Astrocyte (in vitro differentiated cells and primary cell): ENCODE results near the gene MKNK2. TPM values are rescaled to one million over a fixed set of nuclear protein-coding genes. Genes with fewer than 3 reads are reported as not detected.

ENCODE experiments used
- DNase-seq: peaks from one replicate; pipeline ENCODE4 v3.0.0-alpha.2; 2010; ENCODE audit warnings: low read depth
- FAIRE-seq: peaks from 2 replicates; lab custom pipeline; 2011; peaks lifted over from hg19 to GRCh38; lab: Jason Lieb, UNC
- H2AFZ ChIP-seq: 2 replicates; pipeline ENCODE4 v1.6.0; 2012; ENCODE audit warnings: low read depth, low read length, inconsistent platforms
- H3K27ac ChIP-seq: 2 replicates; pipeline ENCODE4 v1.5.1; 2011; ENCODE audit warnings: low read depth, low read length, inconsistent platforms
- H3K27me3 ChIP-seq: 2 replicates; pipeline ENCODE4 v1.6.0; 2011; ENCODE audit warnings: low read length, inconsistent platforms; ENCODE audit not compliant: insufficient read depth
- H3K36me3 ChIP-seq: 2 replicates; pipeline ENCODE4 v1.5.1; 2011; ENCODE audit warnings: low read length, inconsistent platforms; ENCODE audit not compliant: insufficient read depth
- H3K4me1 ChIP-seq: 2 replicates; pipeline ENCODE4 v1.5.1; 2011; ENCODE audit warnings: low read length, inconsistent platforms; ENCODE audit not compliant: insufficient read depth
- H3K4me2 ChIP-seq: 2 replicates; pipeline ENCODE4 v1.6.0; 2012; ENCODE audit warnings: low read length, inconsistent platforms
- H3K4me3 ChIP-seq: 2 replicates; pipeline ENCODE4 v1.5.1; 2011; ENCODE audit warnings: low read depth, mild to moderate bottlenecking, low read length, inconsistent platforms; ENCODE audit not compliant: insufficient read depth
- H3K79me2 ChIP-seq: 2 replicates; pipeline ENCODE4 v1.6.0; 2012; ENCODE audit warnings: mild to moderate bottlenecking, low read length, inconsistent platforms; ENCODE audit not compliant: insufficient read depth
- H3K9ac ChIP-seq: 2 replicates; pipeline ENCODE4 v1.6.0; 2012; ENCODE audit warnings: mild to moderate bottlenecking, low read length, inconsistent platforms
- H3K9me3 ChIP-seq: 2 replicates; pipeline ENCODE4 v1.5.1; 2012; ENCODE audit warnings: low read depth, mild to moderate bottlenecking, low read length, inconsistent platforms; ENCODE audit not compliant: insufficient read depth
- H4K20me1 ChIP-seq: 2 replicates; pipeline ENCODE4 v1.6.0; 2012; ENCODE audit warnings: low read length, inconsistent platforms; ENCODE audit not compliant: insufficient read depth
- H3K27ac Mint-ChIP-seq: one replicate; pipeline ENCODE4 v1.8.0; 2021; ENCODE audit warnings: mild to moderate bottlenecking, mixed read lengths; ENCODE audit not compliant: unreplicated experiment
- H3K27me3 Mint-ChIP-seq: one replicate; pipeline ENCODE4 v1.8.0; 2021; ENCODE audit warnings: low read depth, mixed read lengths; ENCODE audit not compliant: unreplicated experiment
- H3K36me3 Mint-ChIP-seq: one replicate; pipeline ENCODE4 v1.8.0; 2021; ENCODE audit warnings: low read depth, mixed read lengths; ENCODE audit not compliant: unreplicated experiment
- H3K4me1 Mint-ChIP-seq: one replicate; pipeline ENCODE4 v1.8.0; 2021; ENCODE audit warnings: low read depth, mixed read lengths; ENCODE audit not compliant: unreplicated experiment
- H3K4me3 Mint-ChIP-seq: one replicate; pipeline ENCODE4 v1.8.0; 2021; ENCODE audit warnings: mild to moderate bottlenecking, moderate library complexity, mixed read lengths; ENCODE audit not compliant: unreplicated experiment
- H3K9me3 Mint-ChIP-seq: one replicate; pipeline ENCODE4 v1.8.0; 2021; ENCODE audit warnings: mild to moderate bottlenecking, mixed read lengths; ENCODE audit not compliant: unreplicated experiment
- CTCF ChIP-seq: IDR thresholded peaks from 2 replicates; pipeline ENCODE4 v1.5.1; 2011; ENCODE audit warnings: low read depth, mild to moderate bottlenecking, inconsistent platforms, low read length, moderate library complexity; ENCODE audit not compliant: insufficient read depth
- EZH2 ChIP-seq: IDR thresholded peaks from 2 replicates; pipeline ENCODE4 v1.6.1; 2012; ENCODE audit warnings: mild to moderate bottlenecking, low read length, inconsistent platforms; ENCODE audit not compliant: insufficient read depth
- total RNA-seq: library from RNA; stranded (reverse); gene quantifications from 2 replicates; pipeline ENCODE4 v1.2.1, GENCODE V29; 2021

MKNK2 gene
- total RNA-seq, 1 donor from 2014 or later = 146 TPM

GRCh38 chr19:2056837-2057192 is 5.8 kb upstream of the MKNK2 start:
- no peak overlapping the region for H3K9ac ChIP-seq
- no peaks in the 10 kb centered on the region for H3K79me2 ChIP-seq
- no peaks in the 10 kb centered on the region for H3K27me3 ChIP-seq
- peaks cover 10% of the 10 kb centered on the region for H3K4me1 Mint-ChIP-seq
- no peak overlapping the region for H3K27ac ChIP-seq
- DNase-seq (no peak), FAIRE-seq (no peak)
- H2AFZ ChIP-seq = no peak overlapping the region
- no peak overlapping the region for H3K4me3 Mint-ChIP-seq
- H3K36me3 ChIP-seq = no peaks in the 10 kb centered on the region
- H3K4me3 ChIP-seq = no peak overlapping the region
- no peak overlapping the region for H3K27ac Mint-ChIP-seq
- peaks cover 30% of the 10 kb centered on the region for H3K4me1 ChIP-seq
- TF ChIP-seq EZH2 (no peak), CTCF (no peak)
- no peaks in the 10 kb centered on the region for H3K27me3 Mint-ChIP-seq
- no peaks in the 10 kb centered on the region for H3K36me3 Mint-ChIP-seq
- no peaks in the 10 kb centered on the region for H3K9me3 ChIP-seq
- H3K4me2 ChIP-seq = no peak overlapping the region
- H3K9me3 Mint-ChIP-seq = no peaks in the 10 kb centered on the region
- no peaks in the 10 kb centered on the region for H4K20me1 ChIP-seq

- H3K4me3 ChIP-seq = no peak overlapping the region
- peak overlapping the region; percentile 43 for H3K9ac ChIP-seq
- H3K27ac ChIP-seq = peak overlapping the region; percentile 41
- Mint-ChIP-seq H3K9me3 (no peaks in the 10 kb centered on the region), H3K27me3 (no peaks in the 10 kb centered on the region), H3K4me1 (peaks cover 10% of the 10 kb centered on the region), H3K36me3 (no peaks in the 10 kb centered on the region), H3K4me3 (no peak overlapping the region), H3K27ac (peak overlapping the region; percentile 85)
- no peak for TF ChIP-seq EZH2
- TF ChIP-seq CTCF = no peak
- peak overlapping the region; percentile 67 for H3K4me2 ChIP-seq
- peaks cover 28% of the 10 kb centered on the region for H3K4me1 ChIP-seq
- FAIRE-seq (no peak), DNase-seq (peak; percentile 63)
- no peaks in the 10 kb centered on the region for H3K9me3 ChIP-seq
- no peaks in the 10 kb centered on the region for H3K36me3 ChIP-seq
- H4K20me1 ChIP-seq = no peaks in the 10 kb centered on the region
- H3K79me2 ChIP-seq = no peaks in the 10 kb centered on the region
- H3K27me3 ChIP-seq = no peaks in the 10 kb centered on the region
- H2AFZ ChIP-seq = peak overlapping the region; percentile 86
Measured at GRCh38 chr19:2055931-2056836, 5.1 kb upstream of the MKNK2 start.

GRCh38 chr19:2054763-2055162 is 3.7 kb upstream of the MKNK2 start:
- Histone ChIP-seq H3K27ac (no peak overlapping the region), H3K9me3 (no peaks in the 10 kb centered on the region), H3K27me3 (no peaks in the 10 kb centered on the region), H3K36me3 (no peaks in the 10 kb centered on the region), H3K4me1 (peaks cover 18% of the 10 kb centered on the region), H3K4me2 (no peak overlapping the region), H3K79me2 (peaks cover 9% of the 10 kb centered on the region), H4K20me1 (peaks cover 7% of the 10 kb centered on the region), H3K9ac (no peak overlapping the region), H3K4me3 (no peak overlapping the region), H2AFZ (no peak overlapping the region)
- Mint-ChIP-seq H3K27me3 (no peaks in the 10 kb centered on the region), H3K9me3 (no peaks in the 10 kb centered on the region), H3K4me3 (no peak overlapping the region), H3K4me1 (peaks cover 4% of the 10 kb centered on the region), H3K27ac (no peak overlapping the region), H3K36me3 (no peaks in the 10 kb centered on the region)
- no peak for FAIRE-seq
- DNase-seq = no peak
- TF ChIP-seq EZH2 (no peak), CTCF (no peak)
